IMR-90 (cell line): Measurements from ENCODE around the gene APOBR. TPM values are rescaled to one million over a fixed set of nuclear protein-coding genes. Genes with fewer than 3 reads are reported as not detected.

Experiments used
- ATAC-seq: fragments of 200-7000 bp; cut with Tn5 transposase; 2 replicates; pipeline ENCODE4 v1.9.1; 2020; ENCODE audit warnings: low read depth, mild to moderate bottlenecking, moderate library complexity
- BruUV-seq: library from RNA; stranded (reverse); fragments of 400-500 nt; replicated peaks from 2 replicates; lab custom pipeline; 2021; lab: Mats Ljungman, UMichigan
- CTCF ChIA-PET: fragments of 300-600 bp; formaldehyde crosslinking; extraction: SDS; loops from one replicate; lab custom pipeline; 2021; ENCODE audit warnings: antibody characterized with exemption; lab: Yijun Ruan, JAX
- POLR2A ChIA-PET: fragments of 300-600 bp; sonication (Branson Sonifier 250); formaldehyde crosslinking; loops from one replicate; lab custom pipeline; 2022; ENCODE audit warnings: antibody characterized with exemption; ENCODE audit not compliant: unreplicated experiment; lab: Charles Lee
- DNase-seq: peaks from one replicate; pipeline ENCODE4 v3.0.0; 2013
- H2AFZ ChIP-seq: replicated peaks from 2 replicates; pipeline ENCODE3; 2013; ENCODE audit warnings: low read length, mild to moderate bottlenecking; ENCODE audit not compliant: poor library complexity
- H2AK5ac ChIP-seq: 2 replicates; pipeline ENCODE4 v1.6.1; 2013; ENCODE audit warnings: low read depth, low read length, inconsistent platforms
- H2AK9ac ChIP-seq: replicated peaks from 2 replicates; pipeline ENCODE3; 2013; ENCODE audit warnings: mild to moderate bottlenecking, low read depth, low read length, moderate library complexity; ENCODE audit not compliant: poor library complexity
- H2BK120ac ChIP-seq: 2 replicates; pipeline ENCODE4 v1.6.1; 2013; ENCODE audit warnings: low read depth, low read length, inconsistent platforms
- H2BK15ac ChIP-seq: 3 replicates; pipeline ENCODE4 v1.6.1; 2013; ENCODE audit warnings: low read depth, low read length, inconsistent platforms
- H2BK20ac ChIP-seq: 2 replicates; pipeline ENCODE4 v1.6.1; 2013; ENCODE audit warnings: low read depth, mild to moderate bottlenecking, inconsistent platforms, low read length, moderate library complexity
- H2BK5ac ChIP-seq: 2 replicates; pipeline ENCODE4 v1.6.1; 2013; ENCODE audit warnings: mild to moderate bottlenecking, low read depth, low read length, inconsistent platforms; ENCODE audit not compliant: poor library complexity, severe bottlenecking
- H3K14ac ChIP-seq: replicated peaks from 2 replicates; pipeline ENCODE4 v1.6.1; 2013; ENCODE audit warnings: low read depth, low read length, inconsistent platforms
- H3K18ac ChIP-seq: 2 replicates; pipeline ENCODE4 v1.6.1; 2013; ENCODE audit warnings: low read depth, low read length, control low read depth
- H3K23ac ChIP-seq: 2 replicates; pipeline ENCODE4 v1.6.1; 2013; ENCODE audit warnings: low read depth, low read length, inconsistent platforms
- H3K27ac ChIP-seq: 2 replicates; pipeline ENCODE4 v1.5.1; 2013; ENCODE audit warnings: mild to moderate bottlenecking, control low read depth, low read length; ENCODE audit not compliant: insufficient read depth
- H3K27me3 ChIP-seq: 2 replicates; pipeline ENCODE4 v1.6.1; 2013; ENCODE audit warnings: low read length; ENCODE audit not compliant: control insufficient read depth, insufficient read depth
- H3K36me3 ChIP-seq: 2 replicates; pipeline ENCODE4 v1.6.1; 2013; ENCODE audit warnings: low read length, mixed read lengths; ENCODE audit not compliant: control insufficient read depth, insufficient read depth
- H3K4ac ChIP-seq: 2 replicates; pipeline ENCODE4 v1.6.1; 2013; ENCODE audit warnings: low read depth, low read length, inconsistent platforms
- H3K4me1 ChIP-seq: 2 replicates; pipeline ENCODE4 v1.6.1; 2013; ENCODE audit warnings: low read length, mixed read lengths; ENCODE audit not compliant: control insufficient read depth, insufficient read depth
- H3K4me2 ChIP-seq: 2 replicates; pipeline ENCODE4 v1.6.1; 2013; ENCODE audit warnings: low read depth, mild to moderate bottlenecking, control low read depth, low read length, moderate library complexity
- H3K4me3 ChIP-seq: 2 replicates; pipeline ENCODE4 v1.5.1; 2013; ENCODE audit warnings: low read depth, mild to moderate bottlenecking, control low read depth, low read length, moderate library complexity; ENCODE audit not compliant: insufficient read depth
- H3K56ac ChIP-seq: 2 replicates; pipeline ENCODE4 v1.6.1; 2013; ENCODE audit warnings: low read length, inconsistent platforms; ENCODE audit not compliant: insufficient read depth; ENCODE audit errors: extremely low read depth
- H3K79me1 ChIP-seq, 2 experiments: 2 replicates each; pipeline ENCODE4 v1.6.1; 2013; ENCODE audit warnings: low read length in 2 of 2, inconsistent platforms in 1 of 2, low read depth in 1 of 2
- H3K9ac ChIP-seq: 2 replicates; pipeline ENCODE4 v1.6.1; 2013; ENCODE audit warnings: low read depth, low read length, control low read depth
- H3K9me1 ChIP-seq: 2 replicates; pipeline ENCODE4 v1.6.1; 2013; ENCODE audit warnings: low read length, inconsistent platforms; ENCODE audit not compliant: insufficient read depth
- H3K9me3 ChIP-seq: 2 replicates; pipeline ENCODE4 v1.6.1; 2013; ENCODE audit warnings: low read length; ENCODE audit not compliant: control insufficient read depth, insufficient read depth
- H4K20me1 ChIP-seq: 2 replicates; pipeline ENCODE4 v1.6.1; 2013; ENCODE audit warnings: low read length, inconsistent platforms; ENCODE audit not compliant: insufficient read depth
- H4K5ac ChIP-seq: 2 replicates; pipeline ENCODE4 v1.6.1; 2013; ENCODE audit warnings: mild to moderate bottlenecking, low read depth, low read length, control low read depth
- H4K8ac ChIP-seq, 2 experiments: 2 replicates each; pipeline ENCODE4 v1.6.1; 2013; ENCODE audit warnings: low read depth in 2 of 2, low read length in 2 of 2, control low read depth in 1 of 2, inconsistent platforms in 1 of 2
- H4K91ac ChIP-seq: 2 replicates; pipeline ENCODE4 v1.6.1; 2013; ENCODE audit warnings: low read depth, low read length, inconsistent platforms; ENCODE audit not compliant: insufficient read depth
- CEBPB ChIP-seq: IDR thresholded peaks from 2 replicates; pipeline ENCODE4 v1.6.1; 2012; ENCODE audit warnings: low read depth, low read length, improper control_type of control experiment
- CHD1 ChIP-seq: IDR thresholded peaks from 2 replicates; pipeline ENCODE4 v1.6.1; 2012; ENCODE audit warnings: low read depth, low read length, improper control_type of control experiment
- MXI1 ChIP-seq: IDR thresholded peaks from 2 replicates; pipeline ENCODE4 v1.6.1; 2012; ENCODE audit warnings: low read depth, mild to moderate bottlenecking, low read length, moderate library complexity, borderline replicate concordance
- NFE2L2 ChIP-seq: fragments of 150-350 bp; IDR thresholded peaks from 2 replicates; pipeline ENCODE4 v1.6.1; 2016; ENCODE audit warnings: low read depth, mild to moderate bottlenecking, low read length
- POLR2A ChIP-seq: IDR thresholded peaks from 2 replicates; pipeline ENCODE4 v1.6.1; 2012; ENCODE audit warnings: mild to moderate bottlenecking, low read depth, low read length
- RFX5 ChIP-seq: IDR thresholded peaks from 2 replicates; pipeline ENCODE4 v1.8.0; 2012; ENCODE audit warnings: low read depth, mild to moderate bottlenecking, low read length, moderate library complexity
- SMC3 ChIP-seq: fragments of 150-350 bp; IDR thresholded peaks from 2 replicates; pipeline ENCODE4 v1.6.1; 2016; ENCODE audit warnings: low read depth, mild to moderate bottlenecking, antibody characterized with exemption, low read length, moderate library complexity
- WGBS, 2 experiments: methylation state at CpG; one replicate each; pipeline versions ENCODE4 v1.1.5 to v1.1.7; 2013; ENCODE audit warnings: missing lambda C conversion rate in 2 of 2; ENCODE audit not compliant: insufficient read length in 1 of 2; ENCODE audit errors: extremely low coverage in 2 of 2; 5-methylcytosine and 5-hydroxymethylcytosine counted together
- dilution Hi-C: fragments of 300-500 bp; cut with HindIII; formaldehyde crosslinking; loops from one replicate; pipeline ENCODE4 v1.14.3; 2018; ENCODE audit warnings: low sequenced_read_pairs; ENCODE audit not compliant: unreplicated experiment
- in situ Hi-C: fragments of 300-500 bp; cut with MboI; formaldehyde crosslinking; loops from 3 replicates; pipeline ENCODE4 v1.14.3; 2019; ENCODE audit warnings: low sequenced_read_pairs, inconsistent platforms, mixed read lengths
- intact Hi-C: fragments of 100-400 bp; cut with micrococcal nuclease; formaldehyde crosslinking; loops from 2 replicates; pipeline ENCODE4 v1.10.0; 2022
- polyA plus RNA-seq, 3 experiments: library from polyadenylated mRNA; depleted of rRNA; stranded (reverse); fragments of >200 nt; gene quantifications; 2 replicates each; pipeline ENCODE4 v1.2.3, GENCODE V29; 2012; ENCODE audit warnings: low replicate concordance in 1 of 3
- total RNA-seq: library from RNA; depleted of rRNA; stranded (reverse); fragments of >200 nt; gene quantifications from 2 replicates; pipeline ENCODE4 v1.2.3, GENCODE V29; 2012
- TF ChIP-seq, protein P1 (sequence below): fragments of 150-350 bp; IDR thresholded peaks from 2 replicates; pipeline ENCODE4 v1.6.1; 2017; ENCODE audit warnings: mild to moderate bottlenecking, antibody characterized with exemption, low read length, low read depth
- TF ChIP-seq, protein P2 (sequence below): conservative IDR thresholded peaks from 2 replicates; pipeline ENCODE4 v1.5.1; 2012; ENCODE audit warnings: mild to moderate bottlenecking, low read depth, low read length, improper control_type of control experiment

The APOBR gene
- total and polyA plus RNA-seq, 2 of the 4 experiments (the other 2 are of a cell fraction): not detected

DNA sequence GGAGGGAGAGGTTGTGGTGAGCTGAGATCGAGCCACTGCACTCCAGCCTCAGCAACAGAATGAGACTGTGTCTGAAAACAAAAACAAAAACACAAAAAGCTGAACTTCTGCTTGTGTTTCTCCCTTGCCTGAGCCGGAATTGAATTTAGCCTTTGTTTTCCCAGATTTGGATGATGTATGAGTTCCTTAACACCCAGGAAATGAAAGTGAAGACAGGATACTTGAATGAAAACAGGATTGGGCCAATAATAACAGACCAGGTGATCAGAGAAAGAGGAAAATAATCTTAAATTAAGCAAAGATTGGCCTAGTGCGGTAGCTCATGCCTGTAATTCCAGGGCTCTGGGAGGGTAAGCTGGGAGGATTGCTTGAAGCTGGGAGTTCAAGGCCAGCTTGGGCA, 45.9 kb downstream of the APOBR start:
- Histone ChIP-seq H3K36me3 (peaks cover 17% of the 10 kb centered on the region), H3K4me3 (no peak overlapping the region), H3K79me1 (peaks cover 17 to 19% of the 10 kb centered on the region in 2 experiments), H3K4me2 (no peak overlapping the region), H3K4ac (no peak overlapping the region), H2AK5ac (no peak overlapping the region), H2AFZ (no peak overlapping the region), H4K91ac (peak overlapping the region; percentile 41; the same call in 1 of the 2 replicates), H3K27me3 (no peaks in the 10 kb centered on the region), H3K27ac (no peak overlapping the region), H3K18ac (no peak overlapping the region), H4K8ac (peak overlapping the region in 1 of 2 experiments; percentile 48; a peak in 1 of 4 replicates), H3K23ac (no peak overlapping the region), H4K20me1 (no peaks in the 10 kb centered on the region; the same call in 1 of the 2 replicates), H3K9me1 (peaks cover 8% of the 10 kb centered on the region; the same call in 1 of the 2 replicates), H3K4me1 (peaks cover 9% of the 10 kb centered on the region), H2BK20ac (no peak overlapping the region), H4K5ac (no peak overlapping the region), H3K9me3 (no peaks in the 10 kb centered on the region), H3K56ac (no peak overlapping the region), H2AK9ac (no peak overlapping the region), H3K14ac (no peak overlapping the region), H2BK5ac (no peak overlapping the region), H2BK120ac (peak overlapping the region; percentile 52), H2BK15ac (no peak overlapping the region), H3K9ac (no peak overlapping the region)
- DNase-seq: no peak
- in situ Hi-C loops: loop anchor here (10.0 kb wide), 1 partner anchor 216 kb away; no protein-coding TSS in a partner anchor
- no peak for ATAC-seq
- WGBS, 2 experiments: 100% methylated on average over 1 of the region's 3 CpGs; no CpG with 5 or more reads in 1 of the 2 experiments
- ChIA-PET POLR2A (no interaction called here), CTCF (no interaction called here)
- intact Hi-C loops: no loop called here
- TF ChIP-seq NFE2L2 (no peak), RFX5 (no peak), MXI1 (no peak), CHD1 (no peak), CEBPB (no peak), POLR2A (no peak), SMC3 (no peak)
- TF ChIP-seq, protein P1, sequence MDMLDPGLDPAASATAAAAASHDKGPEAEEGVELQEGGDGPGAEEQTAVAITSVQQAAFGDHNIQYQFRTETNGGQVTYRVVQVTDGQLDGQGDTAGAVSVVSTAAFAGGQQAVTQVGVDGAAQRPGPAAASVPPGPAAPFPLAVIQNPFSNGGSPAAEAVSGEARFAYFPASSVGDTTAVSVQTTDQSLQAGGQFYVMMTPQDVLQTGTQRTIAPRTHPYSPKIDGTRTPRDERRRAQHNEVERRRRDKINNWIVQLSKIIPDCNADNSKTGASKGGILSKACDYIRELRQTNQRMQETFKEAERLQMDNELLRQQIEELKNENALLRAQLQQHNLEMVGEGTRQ: no peak
- TF ChIP-seq, protein P2, sequence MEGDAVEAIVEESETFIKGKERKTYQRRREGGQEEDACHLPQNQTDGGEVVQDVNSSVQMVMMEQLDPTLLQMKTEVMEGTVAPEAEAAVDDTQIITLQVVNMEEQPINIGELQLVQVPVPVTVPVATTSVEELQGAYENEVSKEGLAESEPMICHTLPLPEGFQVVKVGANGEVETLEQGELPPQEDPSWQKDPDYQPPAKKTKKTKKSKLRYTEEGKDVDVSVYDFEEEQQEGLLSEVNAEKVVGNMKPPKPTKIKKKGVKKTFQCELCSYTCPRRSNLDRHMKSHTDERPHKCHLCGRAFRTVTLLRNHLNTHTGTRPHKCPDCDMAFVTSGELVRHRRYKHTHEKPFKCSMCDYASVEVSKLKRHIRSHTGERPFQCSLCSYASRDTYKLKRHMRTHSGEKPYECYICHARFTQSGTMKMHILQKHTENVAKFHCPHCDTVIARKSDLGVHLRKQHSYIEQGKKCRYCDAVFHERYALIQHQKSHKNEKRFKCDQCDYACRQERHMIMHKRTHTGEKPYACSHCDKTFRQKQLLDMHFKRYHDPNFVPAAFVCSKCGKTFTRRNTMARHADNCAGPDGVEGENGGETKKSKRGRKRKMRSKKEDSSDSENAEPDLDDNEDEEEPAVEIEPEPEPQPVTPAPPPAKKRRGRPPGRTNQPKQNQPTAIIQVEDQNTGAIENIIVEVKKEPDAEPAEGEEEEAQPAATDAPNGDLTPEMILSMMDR: no peak
- no TSS peak for BruUV-seq
- dilution Hi-C loops: no loop called here
